Heart left ventricle (tissue), 16 donors: Measurements from ENCODE around the gene YBX2. TPM values are rescaled to one million over a fixed set of nuclear protein-coding genes. Genes with fewer than 3 reads are reported as not detected.

Experiments
- ATAC-seq, 4 donors: fragments of 200-7000 bp; cut with Tn5 transposase; one replicate each; pipeline ENCODE4 v1.9.1; 2020 to 2022; ENCODE audit warnings: moderate library complexity in 4 of 4, mild to moderate bottlenecking in 3 of 4, moderate number of reproducible peaks in 1 of 4
- DNase-seq, 5 donors: peaks; one replicate each; pipeline ENCODE4 v3.0.0-alpha.2; 2020
- H3K27ac ChIP-seq, 12 donors: fragments of 200-600 bp; sonication (generic) in 4 of 12; one replicate each; pipeline versions ENCODE4 v1.5.0 to v1.8.0; 2016 to 2022; ENCODE audit warnings: mild to moderate bottlenecking in 2 of 12
- H3K27me3 ChIP-seq, 9 donors: fragments of 200-600 bp; sonication (generic) in 2 of 9; one replicate each; pipeline versions ENCODE4 v1.5.1 to v1.8.0; 2016 to 2022; ENCODE audit warnings: mild to moderate bottlenecking in 3 of 9
- H3K36me3 ChIP-seq, 9 donors: fragments of 200-600 bp; sonication (generic) in 2 of 9; one replicate each; pipeline versions ENCODE4 v1.5.0 to v1.8.0; 2018 to 2022; ENCODE audit warnings: mild to moderate bottlenecking in 2 of 9
- H3K4me1 ChIP-seq, 12 donors: fragments of 200-600 bp; sonication (generic) in 4 of 12; one replicate each; pipeline versions ENCODE4 v1.5.0 to v1.8.0; 2016 to 2022; ENCODE audit warnings: mild to moderate bottlenecking in 3 of 12
- H3K4me3 ChIP-seq, 12 donors: fragments of 200-600 bp; sonication (generic) in 4 of 12; one replicate each; pipeline versions ENCODE4 v1.5.0 to v1.8.0; 2017 to 2022; ENCODE audit warnings: mild to moderate bottlenecking in 9 of 12, moderate library complexity in 4 of 12
- H3K9me3 ChIP-seq, 12 donors: fragments of 200-600 bp; sonication (generic) in 4 of 12; one replicate each; pipeline versions ENCODE4 v1.5.0 to v1.8.0; 2016 to 2022; ENCODE audit warnings: mild to moderate bottlenecking in 1 of 12
- POLR2A ChIP-seq, 2 donors: fragments of 450-650 bp; IDR thresholded peaks; one replicate each; pipeline ENCODE4 v1.6.1; 2017; ENCODE audit warnings: antibody characterized with exemption in 2 of 2, mild to moderate bottlenecking in 2 of 2, moderate library complexity in 2 of 2
- WGBS, 4 donors: extraction: QIAGEN DNeasy Blood & Tissue Kit in 2 of 4; methylation state at CpG; one replicate each; pipeline versions ENCODE4 v1.1.5 to v1.1.7; 2013 to 2018; 5-methylcytosine and 5-hydroxymethylcytosine counted together
- intact Hi-C, 10 donors: fragments of 100-400 bp; cut with DNase I; formaldehyde crosslinking; loops; one replicate each; pipeline versions ENCODE4 v1.11.1 to v1.14.2; 2022
- polyA plus RNA-seq, 2 donors: library from polyadenylated mRNA; stranded (reverse); fragments of 200-250 nt; gene quantifications; one replicate each; pipeline ENCODE4 v1.2.3, GENCODE V29; 2013
- total RNA-seq, 9 donors: library from RNA; depleted of rRNA in 2 of 9; stranded (reverse); fragments of >200 nt in 2 of 9; fragmentation: NEBNext Ultra II Directional in 3 of 9; extraction: Animal tissue kit (Norgen Biotek cat#: 25700) in 3 of 9; gene quantifications; one replicate each; pipeline versions ENCODE4 v1.1.0 to v1.2.4, GENCODE V29; 2016 to 2023
- TF ChIP-seq, protein P1 (sequence below), 12 donors: fragments of 200-600 bp; sonication (generic) in 4 of 12; IDR thresholded peaks; one replicate each; pipeline versions ENCODE4 v1.5.0 to v1.8.0; 2018 to 2022; ENCODE audit warnings: antibody characterized with exemption in 12 of 12, mild to moderate bottlenecking in 5 of 12
- donor health status: ischemic (EF 13 %, LVEDD 7.1; RV severe dilation, severe dysfunction).
- donor health status: healthy with polysubstance abuse.
- donor health status: DM: no; HTN: yes; CAD: no.
- donor health status: DM: no; HTN: no; CAD: no.
- donor health status: ischemic (EF 25% LVEDD 6.9; RV normal size, moderate dysfunction).
- donor health status: ischemic (EF 25% LVEDD 5.7; RV mildly dilated, moderate dysfunction).
- donor health status: healthy.
- donor health status: DM: yes; HTN: yes; CAD: no.
- donor health status: ischemic (EF 35%, LVEDD 5.7; RV mildly dilated, moderate dysfunction).
- donor health status: nonischemic (EF 11% LVEDD 7.7; RV severe dilation, severe dysfunction).
- donor health status: DM: yes; HTN: yes; CAD: no.
- donor health status: PGD.
- donor health status: ischemic (EF 29% LVEDD 5.4; RV normal size, mild dysfunction).
- donor health status: nonischemic (EF 23%, LVEDD 6.1; RV moderate dilation, normal function).

YBX2 gene
- total and polyA plus RNA-seq, 11 donors: 0.32 to 2.0 (median 0.56) TPM

DNA sequence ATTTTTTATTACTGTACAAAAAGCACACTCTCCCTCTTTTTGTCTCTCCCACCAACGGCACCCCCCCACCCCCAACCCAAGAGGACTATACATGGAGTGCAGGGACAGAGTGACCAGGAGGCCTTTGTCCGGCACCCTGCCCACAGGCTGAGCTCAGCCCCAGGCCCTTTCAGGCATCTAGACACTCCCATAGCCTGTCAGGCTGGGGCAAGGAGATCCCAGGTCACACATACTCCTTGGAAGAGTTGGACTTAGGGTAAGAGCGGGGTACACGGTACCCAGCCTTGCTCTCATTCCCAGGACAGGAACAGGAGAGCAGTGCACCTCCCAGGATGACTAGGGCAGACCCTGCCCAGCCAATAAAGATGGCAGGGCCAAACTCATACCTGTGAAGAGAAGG lies 34.3 kb downstream of the YBX2 start:
- DNase-seq (no peak), ATAC-seq (no peak)
- 83 to 93% (median 90%) methylated on average over 2 to 4 of the region's 4 CpGs for WGBS, 4 donors
- Histone ChIP-seq H3K9me3 (no peaks in the 10 kb centered on the region), H3K36me3 (peaks cover 0 to 49% (median 44%) of the 10 kb centered on the region in 9 donors), H3K27me3 (peaks cover 18 to 44% (median 36%) of the 10 kb centered on the region in 9 donors), H3K4me1 (peaks cover 0 to 36% (median 23%) of the 10 kb centered on the region in 12 donors), H3K27ac (no peak overlapping the region), H3K4me3 (no peak overlapping the region)
- intact Hi-C loops: no loop called here
- TF ChIP-seq, protein P1, sequence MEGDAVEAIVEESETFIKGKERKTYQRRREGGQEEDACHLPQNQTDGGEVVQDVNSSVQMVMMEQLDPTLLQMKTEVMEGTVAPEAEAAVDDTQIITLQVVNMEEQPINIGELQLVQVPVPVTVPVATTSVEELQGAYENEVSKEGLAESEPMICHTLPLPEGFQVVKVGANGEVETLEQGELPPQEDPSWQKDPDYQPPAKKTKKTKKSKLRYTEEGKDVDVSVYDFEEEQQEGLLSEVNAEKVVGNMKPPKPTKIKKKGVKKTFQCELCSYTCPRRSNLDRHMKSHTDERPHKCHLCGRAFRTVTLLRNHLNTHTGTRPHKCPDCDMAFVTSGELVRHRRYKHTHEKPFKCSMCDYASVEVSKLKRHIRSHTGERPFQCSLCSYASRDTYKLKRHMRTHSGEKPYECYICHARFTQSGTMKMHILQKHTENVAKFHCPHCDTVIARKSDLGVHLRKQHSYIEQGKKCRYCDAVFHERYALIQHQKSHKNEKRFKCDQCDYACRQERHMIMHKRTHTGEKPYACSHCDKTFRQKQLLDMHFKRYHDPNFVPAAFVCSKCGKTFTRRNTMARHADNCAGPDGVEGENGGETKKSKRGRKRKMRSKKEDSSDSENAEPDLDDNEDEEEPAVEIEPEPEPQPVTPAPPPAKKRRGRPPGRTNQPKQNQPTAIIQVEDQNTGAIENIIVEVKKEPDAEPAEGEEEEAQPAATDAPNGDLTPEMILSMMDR (IDR thresholded peaks at IDR 0.05): no peak
- TF ChIP-seq POLR2A (IDR thresholded peaks at IDR 0.05): no peak

DNA sequence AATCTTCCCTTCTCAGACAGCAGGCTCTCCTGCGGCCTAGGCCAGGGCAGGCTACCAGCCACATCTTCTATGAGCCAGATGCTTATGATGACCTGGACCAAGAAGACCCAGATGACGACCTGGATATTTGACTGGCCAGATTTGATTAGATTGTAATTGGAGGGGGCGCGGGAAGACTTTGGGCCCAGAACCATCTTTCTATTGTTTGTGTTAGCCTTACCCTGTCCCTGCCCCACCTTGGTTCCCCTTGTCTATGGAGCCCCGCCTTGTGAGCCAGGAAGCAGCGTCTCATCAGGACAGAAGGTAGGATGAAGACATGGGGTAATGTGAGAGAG lies 34.9 kb downstream of the YBX2 start:
- DNase-seq (no peak), ATAC-seq (no peak)
- H3K4me3 ChIP-seq: no peak overlapping the region
- no peak overlapping the region for H3K27ac ChIP-seq
- peaks cover 18 to 41% (median 36%) of the 10 kb centered on the region in 9 donors for H3K27me3 ChIP-seq
- intact Hi-C loops: loop anchor here in 2 of 10 donors (5.0 to 10.0 kb wide), 2 partner anchors 43 to 315 kb away; partner anchors contain the start of gene CD68 (in 1 of the 2)
- 89 to 95% (median 94%) methylated on average over 6 of the region's 6 CpGs for WGBS, 4 donors
- no peaks in the 10 kb centered on the region for H3K9me3 ChIP-seq
- no peak for TF ChIP-seq POLR2A (IDR thresholded peaks at IDR 0.05)
- TF ChIP-seq, protein P1 (IDR thresholded peaks at IDR 0.05): no peak
- peaks cover 0 to 55% (median 50%) of the 10 kb centered on the region in 9 donors for H3K36me3 ChIP-seq
- H3K4me1 ChIP-seq: peaks cover 0 to 36% (median 23%) of the 10 kb centered on the region in 12 donors

- no peak for DNase-seq
- Histone ChIP-seq H3K4me3 (no peak overlapping the region), H3K9me3 (no peaks in the 10 kb centered on the region), H3K27ac (no peak overlapping the region), H3K27me3 (peaks cover 18 to 35% (median 30%) of the 10 kb centered on the region in 9 donors), H3K36me3 (peaks cover 0 to 61% (median 56%) of the 10 kb centered on the region in 9 donors), H3K4me1 (peaks cover 0 to 37% (median 25%) of the 10 kb centered on the region in 12 donors)
- WGBS, 4 donors: 83 to 95% (median 90%) methylated on average over 7 of the region's 7 CpGs
- TF ChIP-seq, protein P1 (IDR thresholded peaks at IDR 0.05): no peak
- no peak for TF ChIP-seq POLR2A (IDR thresholded peaks at IDR 0.05)
- no peak for ATAC-seq
- intact Hi-C loops: loop anchor here in 2 of 10 donors (5.0 to 10.0 kb wide), 2 partner anchors 43 to 316 kb away; partner anchors contain the start of gene CD68 (in 1 of the 2)
Observed at GRCh38 chr17:7258731-7259554, 35.5 kb downstream of the YBX2 start.

DNA sequence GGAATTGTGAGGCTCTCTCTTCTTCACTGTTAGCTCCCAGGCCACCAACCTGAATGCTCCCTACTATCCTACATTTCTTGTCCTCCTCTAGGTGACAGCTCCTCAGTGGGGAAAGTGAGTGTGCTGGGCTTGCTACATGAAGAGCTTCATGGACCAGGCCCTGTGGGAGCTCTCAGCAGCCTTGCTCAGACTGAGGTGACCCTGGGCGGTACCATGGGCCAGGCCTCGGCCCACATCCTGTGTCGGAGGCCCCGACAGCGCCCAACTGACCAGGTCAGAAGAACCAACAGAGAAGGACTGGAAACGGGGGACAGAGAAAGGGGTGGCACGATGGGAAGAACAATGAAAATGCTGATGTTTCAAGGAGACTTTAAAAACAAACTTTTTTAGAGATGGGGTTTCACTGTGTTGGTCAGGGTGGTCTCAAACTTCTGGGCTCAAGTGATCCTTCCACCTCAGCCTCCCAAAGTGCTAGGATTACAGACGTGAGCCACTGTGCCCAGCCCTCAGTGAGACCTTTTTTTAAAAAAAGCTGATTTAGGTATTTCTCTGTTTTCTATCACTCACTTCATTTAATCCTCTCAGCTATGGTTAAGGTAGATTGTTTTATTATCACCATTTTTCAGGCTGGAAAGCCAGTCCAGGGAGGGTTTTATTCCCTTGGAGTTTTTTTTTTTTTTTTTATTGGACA lies 37.5 kb downstream of the YBX2 start:
- H3K4me3 ChIP-seq: no peak overlapping the region
- TF ChIP-seq, protein P1 (IDR thresholded peaks at IDR 0.05): no peak
- no peaks in the 10 kb centered on the region for H3K9me3 ChIP-seq
- no peak for DNase-seq
- H3K27me3 ChIP-seq: peaks cover 6 to 15% (median 11%) of the 10 kb centered on the region in 9 donors
- ATAC-seq: no peak
- 82 to 92% (median 91%) methylated on average over 8 of the region's 8 CpGs for WGBS, 4 donors
- H3K27ac ChIP-seq: no peak overlapping the region
- intact Hi-C loops: loop anchor here in 2 of 10 donors (5.0 to 10.0 kb wide), 2 partner anchors 45 to 318 kb away; partner anchors contain the start of gene CD68 (in 1 of the 2)
- peaks cover 0 to 66% (median 58%) of the 10 kb centered on the region in 9 donors for H3K36me3 ChIP-seq
- H3K4me1 ChIP-seq: peaks cover 0 to 33% (median 22%) of the 10 kb centered on the region in 12 donors
